GM23248 (cell line): ENCODE results near the gene OR6B3. TPM values are rescaled to one million over a fixed set of nuclear protein-coding genes. Genes with fewer than 3 reads are reported as not detected.

Experiments used
- DNase-seq: peaks from one replicate; pipeline ENCODE4 v3.0.0-alpha.2; 2015
- H2AFZ ChIP-seq: fragments of 200-600 bp; sonication (generic); 2 replicates; pipeline ENCODE4 v1.6.1; 2016; ENCODE audit warnings: antibody characterized with exemption
- H3F3A ChIP-seq: fragments of 200-600 bp; sonication (generic); 2 replicates; pipeline ENCODE4 v1.6.1; 2016; ENCODE audit warnings: mild to moderate bottlenecking, antibody characterized with exemption, mixed run types; ENCODE audit not compliant: insufficient read depth
- H3K27ac ChIP-seq: fragments of 200-600 bp; sonication (generic); 2 replicates; pipeline ENCODE4 v1.5.1; 2016; ENCODE audit warnings: mild to moderate bottlenecking
- H3K27me3 ChIP-seq: fragments of 200-600 bp; sonication (generic); replicated peaks from 2 replicates; pipeline ENCODE4 v1.6.1; 2016; ENCODE audit warnings: mild to moderate bottlenecking; ENCODE audit not compliant: insufficient read depth
- H3K36me3 ChIP-seq: fragments of 200-600 bp; sonication (generic); 2 replicates; pipeline ENCODE4 v1.6.1; 2016; ENCODE audit warnings: low read depth, mild to moderate bottlenecking
- H3K4me1 ChIP-seq: fragments of 200-600 bp; sonication (generic); 2 replicates; pipeline ENCODE4 v1.6.1; 2016; ENCODE audit warnings: mild to moderate bottlenecking; ENCODE audit not compliant: insufficient read depth
- H3K4me2 ChIP-seq: fragments of 200-600 bp; sonication (generic); one replicate; pipeline ENCODE4 v1.6.1; 2016; ENCODE audit warnings: mild to moderate bottlenecking; ENCODE audit not compliant: unreplicated experiment
- H3K4me3 ChIP-seq: fragments of 200-600 bp; sonication (generic); 2 replicates; pipeline ENCODE4 v1.5.1; 2016; ENCODE audit warnings: mild to moderate bottlenecking
- H3K79me2 ChIP-seq: fragments of 200-600 bp; sonication (generic); 2 replicates; pipeline ENCODE4 v1.6.1; 2016; ENCODE audit warnings: mild to moderate bottlenecking; ENCODE audit not compliant: insufficient read depth
- H3K9ac ChIP-seq: fragments of 200-600 bp; sonication (generic); 2 replicates; pipeline ENCODE4 v1.6.1; 2016; ENCODE audit warnings: mild to moderate bottlenecking
- H3K9me2 ChIP-seq: fragments of 200-600 bp; sonication (generic); 2 replicates; pipeline ENCODE4 v1.6.1; 2016; ENCODE audit warnings: mixed run types, mild to moderate bottlenecking, moderate library complexity; ENCODE audit not compliant: insufficient read depth
- H3K9me3 ChIP-seq: fragments of 200-600 bp; sonication (generic); one replicate; pipeline ENCODE4 v1.6.1; 2017; ENCODE audit warnings: low read depth
- H4K20me1 ChIP-seq: fragments of 200-600 bp; sonication (generic); 2 replicates; pipeline ENCODE4 v1.6.0; 2016; ENCODE audit not compliant: insufficient read depth
- EZH2 ChIP-seq: fragments of 200-600 bp; sonication (generic); IDR thresholded peaks from 2 replicates; pipeline ENCODE4 v1.6.1; 2018; ENCODE audit warnings: antibody characterized with exemption, mild to moderate bottlenecking; ENCODE audit not compliant: insufficient read depth, poor library complexity, severe bottlenecking
- EZH2phosphoT487 ChIP-seq: fragments of 200-600 bp; sonication (generic); IDR thresholded peaks from 2 replicates; pipeline ENCODE4 v1.6.1; 2018; ENCODE audit warnings: antibody characterized with exemption, moderate library complexity, mild to moderate bottlenecking, low read depth; ENCODE audit not compliant: insufficient read depth
- WGBS, 2 experiments: methylation state at CpG; one replicate each; pipeline ENCODE4 v1.1.6; 2015 to 2017; ENCODE audit warnings: low lambda C conversion rate in 2 of 2, low coverage in 1 of 2; ENCODE audit errors: missing lambda C conversion rate in 2 of 2; 5-methylcytosine and 5-hydroxymethylcytosine counted together
- in situ Hi-C: fragments of 300-500 bp; cut with MboI; formaldehyde crosslinking; loops from 2 replicates; pipeline ENCODE4 v1.15.0; 2020
- polyA plus RNA-seq: library from polyadenylated mRNA; unstranded; fragments of >200 nt; fragmentation: Nextera tagmentation; extraction: Ambion mirVana; gene quantifications from 2 replicates; pipeline ENCODE4 v1.2.1, GENCODE V29; 2016
- total RNA-seq: library from RNA; depleted of rRNA; stranded (reverse); fragments of >200 nt; shearing (Covaris generic); gene quantifications from 2 replicates; pipeline ENCODE4 v1.2.3, GENCODE V29; 2014

Gene OR6B3
- total and polyA plus RNA-seq, 2 experiments from 2014 or later = not detected

DNA sequence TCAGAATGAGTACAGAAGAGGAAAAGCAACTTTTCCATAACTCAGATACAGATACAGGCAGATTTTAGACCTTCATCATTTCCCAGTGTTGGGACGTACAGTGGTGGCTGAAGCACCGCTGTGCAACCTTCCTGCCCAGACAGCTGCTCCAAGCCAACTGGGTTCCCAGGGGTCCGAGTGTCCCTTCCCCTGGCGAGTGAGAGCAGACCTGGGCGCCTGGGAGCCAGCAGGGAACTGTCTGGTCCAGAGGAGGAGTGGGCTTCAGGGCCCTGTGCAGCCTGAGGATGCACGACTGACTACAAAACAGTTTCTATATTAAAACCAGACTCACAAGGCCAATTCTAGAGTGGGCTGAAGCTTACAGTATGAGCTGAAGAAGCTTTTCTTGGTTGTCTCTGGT lies 12.0 kb downstream of the OR6B3 start:
- WGBS, 2 experiments = 32 to 34% methylated on average over 6 of the region's 6 CpGs
- TF ChIP-seq EZH2 = no peak
- no peak for TF ChIP-seq EZH2phosphoT487
- H3K4me3 ChIP-seq = no peak overlapping the region
- H2AFZ ChIP-seq = no peak overlapping the region
- H3K4me2 ChIP-seq = no peak overlapping the region
- H4K20me1 ChIP-seq = no peaks in the 10 kb centered on the region
- H3K79me2 ChIP-seq = no peaks in the 10 kb centered on the region
- in situ Hi-C loops = no loop called here
- H3K9me2 ChIP-seq = no peaks in the 10 kb centered on the region
- H3K27ac ChIP-seq = no peak overlapping the region
- H3K27me3 ChIP-seq = peaks cover 50% of the 10 kb centered on the region
- no peak overlapping the region for H3K9ac ChIP-seq
- DNase-seq = no peak
- no peaks in the 10 kb centered on the region for H3K9me3 ChIP-seq
- no peaks in the 10 kb centered on the region for H3F3A ChIP-seq
- no peaks in the 10 kb centered on the region for H3K36me3 ChIP-seq
- no peaks in the 10 kb centered on the region for H3K4me1 ChIP-seq

- TF ChIP-seq EZH2 (no peak), EZH2phosphoT487 (no peak)
- Histone ChIP-seq H3K27me3 (peaks cover 75% of the 10 kb centered on the region), H3K4me3 (no peak overlapping the region), H3K36me3 (no peaks in the 10 kb centered on the region), H4K20me1 (no peaks in the 10 kb centered on the region), H3K4me1 (no peaks in the 10 kb centered on the region), H3K4me2 (no peak overlapping the region), H3K9me3 (no peaks in the 10 kb centered on the region), H3K9ac (no peak overlapping the region), H2AFZ (no peak overlapping the region), H3F3A (no peaks in the 10 kb centered on the region), H3K27ac (no peak overlapping the region), H3K9me2 (no peaks in the 10 kb centered on the region), H3K79me2 (no peaks in the 10 kb centered on the region)
- in situ Hi-C loops = no loop called here
- no peak for DNase-seq
Measured at GRCh38 chr2:240037358-240037757, 16.0 kb downstream of the OR6B3 start.

- H3K9me2 ChIP-seq = no peaks in the 10 kb centered on the region
- H2AFZ ChIP-seq = no peak overlapping the region
- no peak overlapping the region for H3K4me3 ChIP-seq
- peaks cover 44% of the 10 kb centered on the region for H3K27me3 ChIP-seq
- H3K79me2 ChIP-seq = no peaks in the 10 kb centered on the region
- in situ Hi-C loops = no loop called here
- no peak for TF ChIP-seq EZH2phosphoT487
- TF ChIP-seq EZH2 = no peak
- no peaks in the 10 kb centered on the region for H3K4me1 ChIP-seq
- H3K27ac ChIP-seq = no peak overlapping the region
- no peaks in the 10 kb centered on the region for H3F3A ChIP-seq
- WGBS, 2 experiments = 33 to 48% methylated on average over 3 to 5 of the region's 5 CpGs
- H3K36me3 ChIP-seq = no peaks in the 10 kb centered on the region
- no peaks in the 10 kb centered on the region for H4K20me1 ChIP-seq
- no peak overlapping the region for H3K4me2 ChIP-seq
- no peak overlapping the region for H3K9ac ChIP-seq
- H3K9me3 ChIP-seq = no peaks in the 10 kb centered on the region
- no peak for DNase-seq
Measured at GRCh38 chr2:240033330-240033678, 20.0 kb downstream of the OR6B3 start.

DNA sequence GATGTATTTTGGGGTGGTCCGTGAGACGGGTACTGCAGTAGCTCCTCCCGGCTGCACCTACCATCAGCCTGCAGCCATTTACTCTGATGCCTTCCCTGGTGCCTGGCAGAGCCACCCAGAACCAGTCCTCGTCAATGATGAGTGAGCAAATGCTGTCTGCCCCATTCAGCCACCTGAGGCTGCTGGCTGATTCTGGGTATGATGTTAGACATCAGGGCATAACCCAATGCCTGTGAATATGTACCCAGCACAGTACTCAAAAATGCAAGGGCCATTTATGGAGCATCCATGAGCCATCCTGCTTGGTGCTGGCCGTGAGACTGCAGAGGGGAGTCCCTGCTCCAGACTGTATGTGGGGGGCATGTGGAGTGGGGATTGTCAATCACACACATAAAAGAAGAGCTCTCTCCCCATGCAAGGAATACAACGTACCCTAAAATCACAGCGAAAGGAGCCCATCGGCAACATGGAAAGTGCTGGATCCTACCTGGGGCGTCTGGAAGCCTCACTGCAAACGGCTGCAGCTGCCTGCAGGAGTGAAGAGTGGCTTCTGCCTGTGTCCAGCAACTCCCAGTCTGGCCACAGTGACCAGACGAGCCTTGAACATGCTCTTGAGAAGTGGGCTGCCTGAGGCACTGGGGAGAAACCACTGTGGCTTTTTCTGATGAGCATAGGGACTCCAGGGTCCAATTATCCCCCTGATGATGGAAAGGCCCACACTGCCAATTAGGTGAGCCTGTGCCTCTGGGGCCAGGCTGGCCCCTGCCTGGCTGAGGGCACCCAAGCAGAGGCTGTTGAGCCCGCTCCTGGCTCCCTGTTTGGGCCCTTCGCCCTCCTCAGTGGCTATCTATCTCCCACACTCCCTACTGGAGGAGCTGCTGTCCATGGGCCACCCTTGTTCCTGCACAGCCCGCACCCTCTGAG lies 20.7 kb downstream of the OR6B3 start:
- H3K4me1 ChIP-seq = no peaks in the 10 kb centered on the region
- no peak overlapping the region for H3K4me3 ChIP-seq
- H3K9me3 ChIP-seq = no peaks in the 10 kb centered on the region
- H3F3A ChIP-seq = 0 out of 2 replicates have a peak, but pooled peaks cover 1% of the 10 kb centered on the region
- peaks cover 39% of the 10 kb centered on the region for H3K27me3 ChIP-seq
- TF ChIP-seq EZH2phosphoT487 (no peak), EZH2 (no peak)
- H2AFZ ChIP-seq = no peak overlapping the region
- 30 to 35% methylated on average over 14 of the region's 14 CpGs for WGBS, 2 experiments
- no peaks in the 10 kb centered on the region for H3K79me2 ChIP-seq
- H3K9ac ChIP-seq = no peak overlapping the region
- DNase-seq = no peak
- in situ Hi-C loops = no loop called here
- H3K9me2 ChIP-seq = no peaks in the 10 kb centered on the region
- H3K27ac ChIP-seq = no peak overlapping the region
- H4K20me1 ChIP-seq = no peaks in the 10 kb centered on the region
- no peaks in the 10 kb centered on the region for H3K36me3 ChIP-seq
- no peak overlapping the region for H3K4me2 ChIP-seq
